IPS-11a (cell line): Measurements from ENCODE around the gene FOXK2.
"Not testable (repeated sequence)": the region's sequence is repeated elsewhere in the genome, so short reads cannot be mapped to it uniquely, and the experiment has no call there.

ENCODE experiments used
- H3K4me3 ChIP-seq: one replicate; pipeline ENCODE4 v1.5.1; 2013; ENCODE audit warnings: low read depth, low read length, control low read depth

Gene FOXK2

DNA sequence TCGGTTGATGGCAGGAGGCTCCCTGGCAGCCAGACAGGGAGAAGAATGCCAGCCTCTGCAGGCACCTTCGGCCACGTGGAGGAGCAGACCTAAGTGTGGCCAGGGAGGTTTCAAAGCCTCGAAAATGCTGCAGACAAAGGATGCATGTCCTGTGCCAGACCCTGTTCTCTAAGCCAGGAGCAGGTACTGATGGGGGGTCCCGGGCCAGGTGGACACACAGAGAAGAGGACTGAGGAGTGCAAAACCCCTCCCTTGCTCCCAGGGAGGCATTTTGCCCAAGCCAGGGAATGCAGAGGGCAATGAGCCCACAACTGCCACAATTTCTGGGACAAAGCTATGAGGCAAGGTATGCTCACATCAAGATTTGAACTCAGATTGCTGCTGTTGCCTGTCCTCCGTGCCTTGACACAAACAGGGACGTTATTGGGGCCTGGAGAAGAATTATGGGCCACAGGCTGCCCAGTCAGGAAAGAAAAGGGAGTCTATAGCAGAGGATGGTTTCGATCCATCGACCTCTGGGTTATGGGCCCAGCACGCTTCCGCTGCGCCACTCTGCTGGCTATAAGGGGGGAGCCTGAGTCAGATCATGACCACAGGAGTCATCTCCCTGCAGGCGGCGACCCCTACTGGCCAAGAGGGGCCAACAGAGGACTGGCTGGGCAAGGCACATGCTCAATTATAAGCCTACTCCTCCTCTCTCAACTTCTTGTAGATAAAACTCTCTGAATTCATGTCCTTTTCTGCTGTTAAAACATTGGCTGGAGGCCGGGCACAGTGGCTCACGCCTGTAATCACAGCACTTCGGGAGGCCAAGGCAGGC lies 25.1 kb upstream of the FOXK2 start:
- no peak overlapping the region for H3K4me3 ChIP-seq

DNA sequence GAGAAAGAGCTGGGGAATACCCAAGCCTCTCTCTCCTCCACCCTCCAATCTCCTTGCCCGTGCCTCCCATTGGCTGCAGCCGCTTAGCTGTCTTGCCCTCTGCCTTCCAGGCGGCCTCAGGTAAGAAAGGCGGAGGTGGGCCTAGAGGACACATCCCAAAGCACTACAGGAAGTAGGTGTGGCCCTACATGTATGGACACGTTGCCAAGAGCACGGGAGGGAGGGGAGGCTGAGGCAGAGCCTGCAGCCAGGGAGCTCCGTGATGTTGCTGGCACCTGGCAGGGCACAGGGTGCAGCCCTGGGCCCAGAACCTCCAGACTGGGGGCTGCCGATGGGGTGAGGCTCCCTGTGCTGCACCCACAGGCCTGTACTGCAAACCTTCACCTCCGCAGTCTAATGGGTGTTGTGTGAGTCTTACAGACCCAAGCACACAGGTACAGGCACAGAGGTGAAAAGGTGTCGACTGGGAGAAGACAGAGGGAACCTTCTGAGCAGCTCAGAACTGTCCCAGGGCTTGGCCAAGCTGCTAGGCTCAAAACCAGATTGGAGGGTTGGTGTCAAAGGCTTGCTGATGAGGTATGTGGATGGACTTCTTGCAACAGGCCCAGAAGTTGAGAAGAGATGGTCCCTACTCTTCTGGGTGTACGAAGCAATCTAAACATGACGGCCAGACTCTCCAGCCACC lies 23.5 kb upstream of the FOXK2 start:
- H3K4me3 ChIP-seq, result no peak overlapping the region

DNA sequence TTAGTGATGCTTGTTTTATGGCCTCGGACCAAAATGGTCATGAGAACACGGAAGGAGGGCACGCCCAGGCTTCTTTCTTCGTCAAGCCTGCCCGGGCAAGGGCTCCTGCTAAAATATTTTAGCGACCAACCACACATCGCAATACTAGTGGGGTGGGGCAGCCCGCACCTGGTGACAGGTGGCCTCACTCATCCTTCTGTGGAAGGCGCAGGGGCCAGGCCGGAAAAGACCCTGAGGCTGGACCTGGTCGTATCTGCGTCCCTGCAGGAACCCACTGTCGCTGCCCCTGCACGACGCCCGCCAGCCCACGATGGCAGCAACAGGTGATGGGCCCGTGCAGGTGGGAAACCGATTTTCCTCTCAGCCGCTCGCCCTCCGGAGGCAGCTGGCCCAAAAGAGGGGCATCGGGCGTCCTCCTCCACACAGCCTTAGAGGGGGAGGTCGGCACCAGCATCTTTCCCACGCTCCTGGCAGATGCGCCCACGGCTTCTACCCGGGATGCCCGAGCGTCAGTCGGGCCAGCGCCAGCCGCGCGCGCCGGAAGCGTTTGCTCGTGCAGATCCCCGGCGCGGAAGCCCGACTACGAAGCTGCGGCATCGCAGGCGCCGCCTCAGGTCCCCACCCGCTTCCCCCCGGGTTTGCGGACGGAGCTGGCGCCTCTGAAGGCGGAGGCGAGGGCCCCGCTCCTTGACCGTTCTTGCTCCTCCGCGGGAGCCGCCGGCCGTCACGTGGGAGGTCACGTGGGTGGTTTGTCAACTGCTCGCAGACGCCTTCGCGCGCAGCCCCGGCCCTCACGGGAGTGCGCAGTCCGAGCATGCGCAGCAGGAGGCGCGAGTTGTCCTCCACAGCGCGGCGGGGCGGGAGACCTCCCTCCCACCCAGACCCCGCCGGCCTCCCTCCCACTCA lies 22.8 kb upstream of the FOXK2 start:
- peak overlapping the region; percentile 39 for H3K4me3 ChIP-seq

DNA sequence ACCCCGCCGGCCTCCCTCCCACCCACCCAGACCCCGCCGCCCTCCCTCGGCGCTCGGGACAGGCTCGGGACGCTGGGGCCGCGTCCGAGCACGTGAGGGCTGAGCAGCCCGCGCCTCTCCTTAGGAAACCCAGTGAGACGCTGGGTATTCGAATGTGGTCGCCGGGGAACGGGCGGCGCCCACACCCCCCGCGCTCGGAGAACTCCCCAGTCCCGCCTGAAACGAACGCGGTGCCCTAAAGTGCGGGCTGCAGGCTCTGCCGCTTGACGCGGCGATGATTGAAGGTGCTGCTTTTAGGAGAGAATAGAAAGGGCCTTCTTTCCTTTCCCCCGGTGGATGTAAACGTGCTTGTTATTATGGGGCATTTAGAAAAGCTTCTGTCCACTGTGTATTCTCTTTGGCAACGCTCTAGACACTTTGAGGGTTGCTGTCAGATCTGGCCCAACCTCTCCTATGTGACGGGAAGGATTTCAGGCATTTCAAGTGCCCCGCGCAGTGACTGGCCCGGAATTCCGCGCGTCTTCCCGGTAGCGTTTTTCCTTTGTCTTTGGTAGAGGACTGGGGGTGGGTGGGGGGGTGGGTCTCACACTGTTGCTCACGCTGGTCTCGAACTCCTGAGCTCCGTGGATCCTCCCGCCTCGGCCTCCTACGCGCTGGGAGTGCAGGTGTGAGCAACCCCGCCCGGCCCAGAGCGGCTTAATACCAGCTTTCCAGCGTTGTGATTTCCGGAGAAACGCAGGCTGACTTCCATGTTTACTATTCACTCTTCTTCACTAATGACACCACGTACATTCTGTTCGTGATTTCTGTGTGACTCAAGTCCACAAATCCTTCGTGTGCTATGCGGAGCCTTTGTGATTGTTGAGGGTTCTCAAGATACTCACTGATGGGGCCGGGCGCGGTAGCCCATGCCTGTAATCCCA lies 21.8 kb upstream of the FOXK2 start:
- peak overlapping the region; percentile 39 for H3K4me3 ChIP-seq

DNA sequence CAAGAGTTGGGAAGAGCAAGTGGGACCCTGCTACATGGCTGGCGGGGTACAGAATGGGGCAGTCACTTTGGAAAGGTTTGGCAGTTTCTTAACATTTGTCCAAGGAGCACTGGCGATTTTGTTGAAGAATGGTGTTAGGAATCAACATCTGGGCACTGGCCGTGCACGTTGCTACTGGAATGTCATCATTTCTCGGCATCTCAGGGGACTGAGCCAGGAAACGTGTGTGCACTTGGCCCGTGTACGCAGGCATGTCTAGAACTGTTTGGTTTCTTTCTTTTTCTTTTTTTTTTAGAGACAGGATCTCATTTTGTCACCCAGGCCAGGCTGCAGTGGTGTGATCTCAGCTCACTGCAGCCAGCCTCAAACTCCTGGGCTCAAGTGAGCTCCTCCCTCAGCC lies 17.3 kb upstream of the FOXK2 start:
- no peak overlapping the region for H3K4me3 ChIP-seq

DNA sequence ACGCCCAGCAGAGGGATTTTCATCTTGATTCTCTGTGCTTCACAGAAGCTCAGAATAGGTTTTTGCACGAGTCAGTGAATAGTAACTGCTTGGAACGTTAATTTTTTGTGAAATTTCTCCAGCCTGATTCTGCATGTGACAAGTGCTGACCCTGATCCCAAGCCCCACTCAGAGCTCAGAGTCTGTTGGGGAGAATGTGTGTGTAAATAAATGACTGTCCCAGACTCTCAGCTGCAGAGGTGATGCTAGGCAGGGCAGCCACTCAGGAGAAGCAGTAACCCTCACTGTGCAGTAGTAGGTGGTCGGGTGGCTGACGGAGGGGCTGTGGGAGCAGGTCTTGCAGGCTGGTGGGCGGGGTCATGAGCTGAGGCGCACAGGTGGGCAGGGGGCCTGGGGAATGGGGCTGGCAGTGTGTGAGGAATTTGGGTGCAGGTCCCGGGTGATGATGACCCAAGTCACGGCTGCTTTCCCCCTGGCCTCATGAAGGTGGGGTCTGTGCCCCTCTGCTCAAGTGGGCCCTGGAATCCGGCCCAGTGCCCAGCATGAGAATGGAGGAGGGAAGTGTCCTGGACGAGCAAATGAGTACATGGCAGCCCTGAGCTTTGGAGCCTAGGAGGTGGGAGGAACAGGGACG lies 16.3 kb upstream of the FOXK2 start:
- H3K4me3 ChIP-seq, result no peak overlapping the region

DNA sequence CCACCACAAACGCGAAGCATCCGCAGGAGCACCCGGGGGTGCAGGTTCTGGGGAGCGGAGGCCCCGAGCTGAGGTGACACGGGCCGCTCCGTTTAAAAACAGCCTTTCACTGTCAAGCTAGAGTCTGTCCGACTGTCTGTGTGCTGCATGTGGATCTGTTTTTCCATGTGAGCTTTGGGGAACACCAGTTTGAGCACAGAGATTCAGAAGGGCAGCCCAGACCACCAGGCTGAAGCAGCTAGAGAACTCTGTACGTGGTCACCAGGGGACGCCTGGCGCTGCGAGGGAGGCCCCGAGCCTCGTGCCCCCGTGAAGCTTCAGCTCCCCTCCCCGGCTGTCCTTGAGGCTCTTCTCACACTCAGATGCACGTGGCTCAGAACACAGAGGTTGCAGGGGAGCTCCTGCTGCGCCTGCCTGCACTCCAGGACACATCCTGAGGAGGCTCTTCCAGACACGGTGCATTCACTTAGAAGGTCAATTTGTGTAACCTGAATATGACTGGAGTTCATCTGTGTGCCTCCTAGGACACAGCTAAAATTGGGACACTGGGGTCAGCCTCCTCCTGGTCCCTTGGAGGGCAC lies 15.7 kb upstream of the FOXK2 start:
- H3K4me3 ChIP-seq, result no peak overlapping the region

DNA sequence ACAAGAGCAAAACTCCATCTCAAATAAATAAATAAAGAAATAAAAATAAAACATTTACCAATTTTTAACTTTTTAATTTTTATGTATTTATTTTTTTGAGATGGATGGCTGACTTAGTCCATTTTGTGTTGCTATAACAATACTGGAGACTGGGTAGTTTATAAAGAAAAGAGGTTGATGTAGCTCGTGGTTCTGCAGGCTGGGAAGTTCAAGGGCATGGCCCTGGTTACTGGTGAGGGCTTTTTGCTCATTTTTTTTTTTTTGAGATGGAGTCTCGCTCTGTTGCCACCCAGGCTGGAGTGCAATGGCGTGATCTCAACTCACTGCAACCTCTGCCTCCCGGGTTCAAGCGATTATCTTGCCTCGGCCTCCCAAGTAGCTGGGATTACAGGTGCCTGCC lies 14.2 kb upstream of the FOXK2 start:
- no peak overlapping the region for H3K4me3 ChIP-seq

DNA sequence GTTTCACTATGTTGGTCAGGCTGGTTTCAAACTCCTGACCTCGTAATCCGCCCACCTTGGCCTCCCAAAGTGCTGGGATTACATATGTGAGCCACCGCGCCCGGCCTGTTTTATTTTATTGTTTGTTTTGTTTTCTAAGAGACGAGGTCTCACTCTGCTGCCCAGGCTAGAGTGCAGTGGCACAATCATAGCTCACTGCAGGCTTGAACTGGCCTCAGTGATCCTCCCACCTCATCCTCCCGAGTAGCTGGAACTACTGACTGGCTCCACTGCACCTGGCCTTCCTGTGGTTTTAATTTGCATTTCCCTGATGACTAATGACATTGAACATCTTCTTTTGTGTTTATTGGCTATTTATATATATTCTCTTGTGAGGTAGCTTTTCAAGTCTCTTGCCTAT lies 13.1 kb upstream of the FOXK2 start:
- H3K4me3 ChIP-seq, result not testable (repeated sequence)

DNA sequence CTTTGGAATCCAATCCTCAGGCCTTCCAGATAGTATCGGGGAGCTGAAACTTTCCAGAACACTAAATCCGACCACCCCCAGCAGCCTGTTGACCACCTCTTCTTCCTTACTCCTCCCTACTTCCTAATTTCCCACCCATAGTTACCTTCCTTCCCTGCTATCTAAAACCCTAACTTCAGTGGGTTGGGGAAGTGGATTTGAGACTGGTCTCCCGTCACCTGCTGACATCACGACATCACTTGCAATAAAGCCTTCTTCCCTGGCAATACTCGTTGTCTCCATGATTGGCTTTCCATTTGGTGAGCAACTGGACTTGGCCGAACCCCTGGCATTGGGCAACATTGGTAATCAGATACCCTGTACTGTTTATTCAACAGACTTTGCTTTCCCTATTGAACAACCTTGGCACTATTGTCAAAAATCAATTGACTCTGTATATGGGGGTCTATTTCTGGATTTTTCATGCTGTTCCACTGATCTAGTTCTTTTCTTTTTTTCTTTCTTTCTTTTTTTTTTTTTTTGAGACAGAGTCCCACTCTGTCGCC lies 11.8 kb upstream of the FOXK2 start:
- no peak overlapping the region for H3K4me3 ChIP-seq

DNA sequence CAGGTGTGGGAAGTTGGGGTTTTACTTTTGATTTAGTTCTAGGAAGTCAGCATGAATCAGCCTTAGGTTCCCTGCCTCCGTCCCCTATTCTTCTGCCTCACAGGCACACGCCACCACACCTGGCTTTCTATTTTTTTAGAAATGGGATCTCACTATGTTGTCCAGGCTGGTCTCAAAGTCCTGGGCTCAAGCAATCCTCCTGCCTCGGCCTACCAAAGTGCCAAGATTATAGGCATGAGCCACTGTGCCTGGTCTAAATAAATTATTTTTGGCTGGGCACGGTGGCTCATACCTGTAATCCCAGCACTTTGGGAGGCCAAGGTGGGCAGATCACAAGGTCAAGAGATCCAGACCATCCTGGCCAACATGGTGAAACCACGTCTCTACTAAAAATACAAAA lies 7.9 kb upstream of the FOXK2 start:
- H3K4me3 ChIP-seq, result not testable (repeated sequence)

DNA sequence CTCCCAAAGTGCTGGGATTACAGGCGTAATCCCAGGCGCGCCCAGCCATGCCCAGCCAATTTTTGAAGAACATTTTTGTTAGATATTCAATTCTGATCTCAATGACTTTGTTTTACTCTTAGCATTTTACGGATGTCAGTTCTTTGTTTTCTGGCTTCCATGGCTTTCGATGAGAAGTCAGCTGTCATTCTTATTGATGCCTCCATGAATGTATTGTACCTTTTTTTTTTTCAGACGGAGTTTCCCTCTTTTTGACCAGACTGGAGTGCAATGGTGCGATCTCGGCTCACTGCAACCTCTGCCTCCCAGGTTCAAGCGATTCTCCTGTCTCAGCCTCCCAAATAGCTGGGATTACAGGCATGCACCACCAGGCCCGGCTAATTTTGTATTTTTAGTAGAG lies 5.7 kb upstream of the FOXK2 start:
- not testable (repeated sequence) for H3K4me3 ChIP-seq

DNA sequence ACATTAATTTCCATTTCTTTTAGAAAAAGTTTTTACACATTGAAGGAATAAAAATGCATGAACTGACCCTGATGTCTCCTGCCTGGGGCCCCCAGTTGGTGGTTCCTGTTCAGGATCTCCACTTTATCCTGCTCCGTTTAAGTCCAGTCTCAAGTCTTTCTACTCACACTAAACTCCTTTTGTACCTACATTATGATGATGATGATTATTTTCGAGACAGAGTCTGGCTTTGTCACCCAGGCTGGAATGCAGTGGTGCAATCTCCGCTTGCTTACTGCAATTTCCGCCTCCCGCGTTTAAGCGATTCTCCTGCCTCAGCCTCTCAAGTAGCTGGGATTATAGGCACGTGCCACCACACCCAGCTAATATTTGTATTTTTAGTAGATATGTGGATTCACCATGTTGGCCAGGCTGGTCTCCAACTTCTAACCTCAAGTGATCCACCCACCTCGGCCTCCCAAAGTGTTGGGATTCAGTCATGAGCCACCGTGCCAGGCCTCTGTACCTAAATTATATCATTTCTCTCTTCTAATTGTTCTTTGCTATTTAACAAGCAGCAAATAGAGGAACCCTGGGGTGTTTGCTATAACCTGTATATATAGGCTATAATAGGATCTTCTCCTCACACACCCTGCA lies 2.2 kb upstream of the FOXK2 start:
- H3K4me3 ChIP-seq, result no peak overlapping the region

DNA sequence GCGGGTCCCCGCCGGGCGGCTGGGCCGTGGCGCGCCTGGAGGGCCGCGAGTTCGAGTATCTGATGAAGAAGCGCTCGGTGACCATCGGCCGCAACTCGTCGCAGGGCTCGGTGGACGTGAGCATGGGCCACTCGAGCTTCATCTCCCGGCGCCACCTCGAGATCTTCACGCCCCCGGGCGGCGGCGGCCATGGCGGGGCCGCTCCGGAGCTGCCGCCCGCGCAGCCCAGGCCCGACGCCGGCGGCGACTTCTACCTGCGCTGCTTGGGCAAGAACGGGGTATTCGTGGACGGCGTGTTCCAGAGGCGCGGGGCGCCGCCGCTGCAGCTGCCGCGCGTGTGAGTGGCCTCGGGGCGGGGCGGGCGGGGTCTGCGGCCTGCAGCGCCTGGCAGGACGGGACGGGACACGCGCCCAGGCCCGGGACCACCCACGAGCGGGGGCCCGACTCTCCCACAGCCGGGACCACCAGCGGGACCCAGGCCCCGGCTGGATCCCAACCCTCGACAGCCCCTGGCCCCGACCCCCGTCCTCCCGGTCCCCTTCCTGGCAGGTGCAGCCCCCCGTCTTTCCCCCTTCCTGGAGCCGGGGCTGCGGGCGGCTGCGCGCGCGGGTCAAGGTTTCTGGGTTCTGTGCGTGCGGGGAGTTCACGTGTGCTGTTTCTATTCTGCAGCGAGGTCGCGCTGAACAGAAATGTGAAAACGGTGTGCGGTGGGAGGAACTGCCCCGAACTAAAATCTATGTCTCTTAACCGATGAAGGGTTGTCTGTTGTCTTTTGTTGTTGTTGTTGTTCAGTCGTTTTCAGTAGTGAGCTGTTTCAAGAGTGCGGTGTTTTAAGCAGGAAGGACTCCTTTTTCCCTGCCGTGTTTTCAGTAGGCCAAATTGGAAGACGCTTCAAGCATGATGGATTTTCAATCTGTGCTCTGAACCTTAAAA lies 705 bp downstream of the FOXK2 start:
- H3K4me3 ChIP-seq, result peak overlapping the region; percentile 77

DNA sequence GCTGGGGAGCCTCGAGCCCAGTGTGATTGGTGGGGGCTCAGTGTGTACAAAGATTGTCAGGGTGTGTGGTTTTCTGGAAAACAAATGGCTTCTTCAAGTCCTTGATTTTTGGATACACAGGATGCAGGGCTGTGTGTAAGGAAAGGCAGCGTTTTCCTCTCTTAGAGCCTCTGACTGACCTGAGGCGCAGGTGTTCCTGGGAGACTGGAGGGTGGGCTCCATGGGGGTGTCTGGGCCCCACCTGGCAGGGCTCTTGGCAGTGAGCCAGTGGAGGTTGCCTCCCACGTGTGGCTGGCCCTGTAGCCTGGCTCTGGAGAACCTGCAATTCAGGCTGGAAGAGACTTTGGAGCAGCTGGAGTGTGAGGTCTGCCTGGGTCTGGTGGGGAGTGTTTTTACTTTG lies 5.0 kb downstream of the FOXK2 start:
- H3K4me3 ChIP-seq, result no peak overlapping the region

DNA sequence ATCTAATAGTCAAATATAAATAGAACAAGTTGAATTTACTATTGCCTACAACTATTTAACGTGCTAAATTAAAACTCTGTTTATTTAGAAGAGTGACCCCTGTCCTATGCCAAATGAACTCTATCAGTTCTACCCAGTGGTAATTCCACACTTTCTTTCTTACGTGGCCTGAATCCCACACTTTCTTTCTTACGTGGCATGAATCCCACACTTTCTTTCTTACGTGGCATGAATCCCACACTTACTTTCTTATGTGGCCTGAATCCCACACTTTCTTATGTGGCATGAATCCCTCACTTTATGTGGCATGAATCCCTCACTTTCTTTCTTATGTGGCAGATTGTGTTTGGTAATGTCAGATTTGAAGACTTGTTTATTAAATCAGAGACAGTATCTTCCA lies 6.2 kb downstream of the FOXK2 start:
- H3K4me3 ChIP-seq, result no peak overlapping the region

DNA sequence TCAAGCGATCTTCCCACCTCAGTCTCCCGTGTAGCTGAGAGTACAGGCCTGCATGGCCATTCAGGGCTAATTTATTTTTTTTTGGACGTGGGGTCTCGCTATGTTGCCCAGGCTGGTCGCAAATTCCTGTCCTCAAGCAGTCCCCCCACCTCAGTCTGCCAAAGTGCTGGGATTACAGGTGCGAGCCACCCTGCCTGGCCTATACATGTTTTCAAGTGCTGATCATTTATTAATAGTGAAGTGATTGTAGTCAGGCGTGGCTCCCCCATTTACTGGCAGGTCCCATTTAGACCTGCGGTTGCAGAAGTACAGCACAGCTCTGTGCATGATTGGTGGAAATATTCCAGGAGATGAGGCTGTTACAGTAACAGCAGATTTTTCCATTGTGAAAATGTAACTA lies 8.4 kb downstream of the FOXK2 start:
- H3K4me3 ChIP-seq, result no peak overlapping the region
